HG03520 (cell line): ENCODE results near the gene ACTR3C.

ENCODE experiments used
- ATAC-seq: cut with Tn5 transposase; IDR thresholded peaks from one replicate; pipeline ENCODE4 v1.9.1; 2021; ENCODE audit warnings: mild to moderate bottlenecking, moderate library complexity; ENCODE audit not compliant: unreplicated experiment

The ACTR3C gene

DNA sequence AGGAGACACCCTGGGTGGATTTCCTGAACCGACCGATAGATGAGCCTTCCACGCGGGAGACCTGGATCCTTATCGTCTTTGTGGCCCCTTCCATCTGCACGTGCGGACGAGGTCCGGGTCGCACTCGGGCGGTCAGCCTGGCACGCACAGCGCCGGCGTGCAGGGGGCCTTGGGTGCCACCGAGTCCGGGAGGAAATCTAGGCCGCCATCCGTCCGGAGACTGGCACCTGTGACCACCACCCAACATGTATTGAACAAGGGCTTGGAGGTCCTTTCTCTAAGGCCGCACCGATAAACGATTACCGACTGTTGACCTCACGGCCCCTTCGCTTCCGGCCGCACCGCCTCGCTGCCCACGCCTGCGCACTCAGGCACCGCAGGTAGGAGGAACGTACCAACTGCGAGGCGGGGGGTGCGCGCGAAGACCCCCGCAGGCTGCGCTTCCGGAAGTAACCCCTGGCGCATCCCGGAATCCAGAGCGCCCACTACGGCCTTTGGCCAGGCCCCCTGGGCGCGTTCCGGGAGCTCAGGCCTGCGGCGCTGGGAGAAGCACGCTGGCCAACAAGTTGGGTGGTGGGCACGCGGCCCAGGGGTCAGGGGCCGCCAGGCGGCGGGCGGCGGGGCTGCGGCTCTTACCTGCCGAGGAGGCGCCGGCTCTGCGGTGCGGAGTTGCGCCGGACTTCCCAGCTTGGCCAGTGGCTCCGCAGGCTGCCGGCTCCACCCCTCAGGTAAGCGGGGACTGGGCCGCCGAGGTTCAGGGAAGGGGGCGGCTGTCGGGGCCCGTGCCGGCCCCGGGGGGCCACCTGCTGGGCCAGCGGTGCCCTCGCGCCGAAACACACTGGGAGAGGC, at the start of gene ACTR3C, which contains the start of gene LRRC61:
TSS of gene ACTR3C (minus strand) at position 713 of the 849 bp plus-strand sequence. CDS start 28,249 bp downstream, outside the sequence.
TSS of gene LRRC61 (plus strand) at position 523 of the 849 bp plus-strand sequence. CDS start 13,507 bp downstream, outside the sequence.
- peak; percentile 50 for ATAC-seq

- ATAC-seq: no peak
Observed at GRCh38 chr7:150372271-150373048, 49.1 kb upstream of the ACTR3C start.

DNA sequence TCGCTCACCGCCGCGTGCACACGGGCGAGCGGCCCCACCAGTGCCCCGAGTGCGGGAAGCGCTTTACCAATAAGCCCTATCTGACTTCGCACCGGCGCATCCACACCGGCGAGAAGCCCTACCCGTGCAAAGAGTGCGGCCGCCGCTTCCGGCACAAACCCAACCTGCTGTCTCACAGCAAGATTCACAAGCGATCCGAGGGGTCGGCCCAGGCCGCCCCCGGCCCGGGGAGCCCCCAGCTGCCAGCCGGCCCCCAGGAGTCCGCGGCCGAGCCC, 48.6 kb upstream of the ACTR3C start:
- no peak for ATAC-seq

DNA sequence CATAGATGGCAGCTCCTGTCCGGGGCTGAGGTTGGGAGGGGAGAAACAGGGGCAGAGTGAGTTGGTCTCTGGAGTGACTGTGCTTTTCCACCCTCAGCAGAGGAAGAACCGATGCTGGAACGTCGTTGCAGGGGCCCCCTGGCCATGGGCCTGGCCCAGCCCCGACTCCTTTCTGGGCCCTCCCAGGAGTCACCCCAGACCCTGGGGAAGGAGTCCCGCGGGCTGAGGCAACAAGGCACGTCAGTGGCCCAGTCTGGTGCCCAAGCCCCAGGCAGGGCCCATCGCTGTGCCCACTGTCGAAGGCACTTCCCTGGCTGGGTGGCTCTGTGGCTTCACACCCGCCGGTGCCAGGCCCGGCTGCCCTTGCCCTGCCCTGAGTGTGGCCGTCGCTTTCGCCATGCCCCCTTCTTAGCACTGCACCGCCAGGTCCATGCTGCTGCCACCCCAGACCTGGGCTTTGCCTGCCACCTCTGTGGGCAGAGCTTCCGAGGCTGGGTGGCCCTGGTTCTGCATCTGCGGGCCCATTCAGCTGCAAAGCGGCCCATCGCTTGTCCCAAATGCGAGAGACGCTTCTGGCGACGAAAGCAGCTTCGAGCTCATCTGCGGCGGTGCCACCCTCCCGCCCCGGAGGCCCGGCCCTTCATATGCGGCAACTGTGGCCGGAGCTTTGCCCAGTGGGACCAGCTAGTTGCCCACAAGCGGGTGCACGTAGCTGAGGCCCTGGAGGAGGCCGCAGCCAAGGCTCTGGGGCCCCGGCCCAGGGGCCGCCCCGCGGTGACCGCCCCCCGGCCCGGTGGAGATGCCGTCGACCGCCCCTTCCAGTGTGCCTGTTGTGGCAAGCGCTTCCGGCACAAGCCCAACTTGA, 48.0 kb upstream of the ACTR3C start:
- no peak for ATAC-seq

DNA sequence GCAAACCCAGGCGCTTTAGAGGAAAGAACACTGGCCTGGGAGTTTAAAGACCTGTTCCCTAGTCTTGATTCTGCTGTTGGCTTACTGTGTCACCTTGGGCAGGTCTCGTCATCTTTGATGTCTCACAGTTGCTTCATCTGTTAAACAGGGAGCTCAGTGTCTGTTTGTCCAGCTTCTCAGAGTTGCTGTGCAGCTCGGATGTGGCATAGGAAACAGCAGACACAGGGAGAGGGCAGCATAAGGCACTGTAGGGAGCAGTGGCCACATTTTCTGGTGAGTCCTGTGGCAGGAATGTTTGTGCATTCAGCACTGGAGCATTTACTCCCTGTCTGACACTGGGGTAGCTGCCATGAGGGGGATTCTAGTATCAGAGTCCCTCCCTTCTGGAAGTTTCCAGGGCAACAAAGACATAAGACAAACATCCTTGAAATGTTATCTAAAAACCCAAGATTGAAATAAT, 47.3 kb upstream of the ACTR3C start:
- no peak for ATAC-seq

DNA sequence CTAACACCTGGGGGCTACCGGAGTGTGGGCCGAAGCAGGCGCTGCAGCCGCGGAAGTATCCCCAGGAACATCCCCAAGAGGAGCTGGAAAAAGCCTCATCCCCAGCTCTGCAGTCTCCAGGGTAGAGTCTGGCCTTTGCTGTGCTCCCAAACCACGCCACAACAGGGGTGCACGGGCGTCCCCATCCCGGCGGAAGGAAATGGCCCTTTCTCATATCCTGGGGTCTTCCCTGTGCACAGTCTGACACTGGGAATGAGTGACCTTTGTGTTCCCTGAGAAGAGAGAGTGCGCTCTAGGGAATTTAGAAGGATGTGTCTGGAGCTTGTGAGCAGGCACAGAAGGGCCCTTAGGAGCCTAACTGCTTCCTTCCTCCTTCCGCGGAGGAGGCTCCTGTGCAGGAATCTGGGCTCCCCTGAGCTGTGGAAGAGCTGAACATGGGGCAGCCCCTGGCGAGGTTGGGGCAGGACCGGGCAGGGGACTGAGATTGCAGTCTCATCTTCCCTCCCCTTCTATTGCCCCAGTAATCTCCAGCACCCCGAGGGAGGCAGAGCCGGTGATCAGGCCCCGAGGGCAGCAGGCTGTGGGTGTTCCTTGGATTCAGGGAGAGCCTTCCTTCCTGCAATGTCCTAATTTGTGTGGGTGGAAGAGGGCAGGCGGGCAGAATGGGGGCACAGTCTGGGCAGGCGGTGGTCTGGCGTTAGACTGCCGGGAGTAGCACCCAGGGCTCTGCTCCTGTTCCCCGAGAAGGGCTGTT, 46.6 kb upstream of the ACTR3C start:
- no peak for ATAC-seq

- ATAC-seq: no peak
Observed at GRCh38 chr7:150368884-150369747, 45.8 kb upstream of the ACTR3C start.

- ATAC-seq: peak; percentile 54
Observed at GRCh38 chr7:150368096-150368883, 44.9 kb upstream of the ACTR3C start, which contains the start of gene REPIN1. TSS of gene REPIN1 (plus strand) at chr7:150368822. CDS start at chr7:150369712, 890 bp downstream.

DNA sequence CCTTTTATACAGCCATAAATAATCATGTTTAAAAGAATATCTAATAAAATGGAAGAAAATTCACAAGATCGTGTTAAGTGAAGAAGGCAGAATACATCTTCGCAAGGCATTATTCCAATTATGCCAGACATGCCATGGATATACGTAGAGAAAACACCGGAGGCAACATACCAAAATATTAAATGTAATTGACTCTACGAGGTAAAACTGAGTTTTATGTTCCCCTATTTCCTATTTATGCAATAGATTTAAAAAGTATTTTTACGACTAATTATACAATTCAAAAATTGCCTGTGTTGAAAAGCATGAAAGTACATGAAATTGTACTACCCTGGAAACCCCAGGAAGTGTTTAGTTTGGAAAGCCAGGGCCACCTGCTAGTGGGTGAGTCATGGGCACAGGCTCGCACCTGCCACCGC, 44.3 kb upstream of the ACTR3C start:
- no peak for ATAC-seq

DNA sequence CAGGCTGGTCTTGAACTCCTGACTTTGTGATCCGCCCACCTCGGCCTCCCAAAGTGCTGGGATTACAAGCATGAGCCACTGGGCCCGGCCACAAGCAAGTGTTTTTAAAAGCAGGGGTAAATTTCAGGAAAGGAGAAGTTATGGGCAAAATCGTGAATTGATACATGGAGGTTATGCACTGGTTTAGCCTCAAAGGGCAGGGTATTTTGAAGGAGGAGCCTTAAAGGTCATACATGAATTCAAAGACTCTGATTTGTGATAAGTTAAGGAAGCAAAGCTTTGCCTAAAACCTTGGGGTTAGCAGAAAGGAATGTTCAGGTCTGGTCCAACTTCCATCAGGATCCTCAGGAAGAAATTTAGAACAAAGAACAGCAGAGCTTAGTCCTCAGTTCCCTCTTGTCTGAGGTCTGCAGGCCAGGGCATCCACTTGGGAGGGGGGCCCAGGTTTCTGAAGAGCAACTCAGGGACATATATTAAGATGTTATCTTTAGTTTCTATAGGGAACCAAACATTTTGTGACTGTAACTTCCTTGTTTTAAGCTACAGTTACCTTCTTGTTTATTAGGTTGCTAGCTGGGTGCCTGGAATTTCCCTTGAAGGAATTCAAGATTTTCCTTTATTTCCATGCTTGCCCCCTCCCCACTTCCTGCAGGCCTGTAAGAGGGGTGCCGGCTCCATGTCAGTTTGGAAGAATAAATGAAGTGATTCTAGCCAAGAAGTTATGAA, 42.5 kb upstream of the ACTR3C start:
- ATAC-seq: no peak

GRCh38 chr7:150365194-150365593, 41.8 kb upstream of the ACTR3C start:
- no peak for ATAC-seq

DNA sequence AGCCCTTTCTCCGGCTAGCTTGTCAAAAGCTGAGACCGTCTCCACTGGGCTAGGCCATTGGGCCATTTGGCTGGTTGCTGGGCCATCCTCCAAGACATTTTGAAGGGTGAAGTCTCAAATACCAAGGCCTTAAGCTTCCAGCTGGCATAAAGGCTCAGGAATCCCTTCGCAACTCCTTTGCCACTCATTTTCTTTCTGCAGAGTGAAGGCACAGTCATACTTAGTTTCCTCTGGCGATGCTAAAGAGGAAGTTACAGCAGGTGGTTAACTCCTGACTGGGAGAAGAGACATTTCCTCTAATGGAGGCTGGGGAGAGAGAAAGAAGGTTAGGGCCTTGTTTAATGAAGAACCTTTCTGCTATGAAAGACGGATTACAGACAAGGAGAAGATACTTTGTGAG, 40.5 kb upstream of the ACTR3C start:
- no peak for ATAC-seq

DNA sequence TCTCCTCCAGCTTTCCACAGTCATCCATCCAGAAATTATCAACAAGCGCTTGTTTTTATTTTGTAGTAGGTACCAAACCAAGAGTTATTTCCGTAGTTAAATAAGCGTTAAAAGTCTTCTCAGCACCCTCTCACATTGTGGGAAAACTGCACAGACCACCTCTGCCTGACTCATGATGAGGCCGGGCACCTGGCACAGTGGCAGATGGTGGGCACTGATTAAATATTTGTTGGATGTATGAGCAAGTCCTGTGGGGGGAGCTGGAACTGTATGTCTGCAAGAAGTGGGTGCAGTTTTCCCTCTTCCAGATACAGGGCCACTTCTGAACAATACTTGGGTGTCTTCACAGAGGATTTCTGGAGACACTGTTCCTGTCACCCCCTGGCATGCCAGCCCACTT, 40.0 kb upstream of the ACTR3C start:
- ATAC-seq: no peak

GRCh38 chr7:150361807-150362621, 38.7 kb upstream of the ACTR3C start:
- ATAC-seq: no peak

DNA sequence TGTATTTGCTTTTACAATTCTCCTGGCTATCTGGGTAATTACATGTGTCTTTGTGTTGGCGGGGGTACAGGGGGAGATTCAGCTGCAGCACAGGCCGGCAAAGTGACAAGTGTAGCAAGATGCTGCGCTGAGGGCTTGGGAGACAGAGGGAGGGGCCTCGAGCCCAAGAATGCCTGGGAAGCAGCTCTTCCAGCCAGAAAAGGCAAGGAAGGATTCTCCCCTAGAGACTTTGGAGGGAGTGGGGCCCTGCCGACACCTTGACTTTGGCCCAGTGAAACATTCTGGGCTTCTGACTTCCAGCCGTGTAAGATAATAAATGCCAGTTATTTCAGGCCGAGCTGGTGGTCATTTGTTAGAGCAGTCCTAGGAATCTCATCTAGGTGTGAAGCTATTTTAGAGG, 38.1 kb upstream of the ACTR3C start:
- ATAC-seq: no peak

GRCh38 chr7:150360363-150361058, 37.2 kb upstream of the ACTR3C start:
- ATAC-seq: no peak
